Thoracic aorta (tissue), 2 donors: ENCODE data around the gene GNAL. TPM values are rescaled to one million over a fixed set of nuclear protein-coding genes. Genes with fewer than 3 reads are reported as not detected.

Source experiments
- ATAC-seq: fragments of 150-250 bp; one replicate; pipeline ENCODE4 v1.8.0; 2017; ENCODE audit warnings: low read depth; ENCODE audit not compliant: insufficient number of reproducible peaks, low FRiP score
- DNase-seq: peaks from one replicate; pipeline ENCODE4 v3.0.0-alpha.2; 2020; ENCODE audit warnings: low spot score
- H3K27ac ChIP-seq, 2 donors: fragments of 200-600 bp; sonication (generic); 1 replicate in 1 of 2; 2 replicates in 1 of 2; pipeline ENCODE4 v1.5.1; 2016; ENCODE audit warnings: mild to moderate bottlenecking in 2 of 2, moderate library complexity in 2 of 2
- H3K27me3 ChIP-seq: fragments of 200-600 bp; sonication (generic); replicated peaks from 2 replicates; pipeline ENCODE4 v1.6.0; 2016; ENCODE audit warnings: mild to moderate bottlenecking; ENCODE audit not compliant: insufficient read depth
- H3K36me3 ChIP-seq: fragments of 200-600 bp; sonication (generic); one replicate; pipeline ENCODE4 v1.5.1; 2016
- H3K4me1 ChIP-seq, 2 donors: fragments of 200-600 bp; sonication (generic); 1 replicate in 1 of 2; 2 replicates in 1 of 2; pipeline versions ENCODE4 v1.5.1 to v1.6.0; 2016; ENCODE audit warnings: low read depth in 2 of 2, mild to moderate bottlenecking in 1 of 2; ENCODE audit not compliant: control insufficient read depth in 1 of 2
- H3K4me3 ChIP-seq: fragments of 200-600 bp; sonication (generic); 2 replicates; pipeline ENCODE4 v1.5.1; 2016; ENCODE audit warnings: mild to moderate bottlenecking
- H3K9me3 ChIP-seq: fragments of 200-600 bp; sonication (generic); 2 replicates; pipeline ENCODE4 v1.5.1; 2016
- CTCF ChIP-seq: fragments of 200-600 bp; sonication (generic); IDR thresholded peaks from one replicate; pipeline ENCODE4 v1.5.1; 2019; ENCODE audit warnings: antibody characterized with exemption
- total RNA-seq, 2 donors: library from RNA; depleted of rRNA; stranded (reverse); fragments of >200 nt; gene quantifications; one replicate each; pipeline versions ENCODE4 v1.1.0 to v1.2.3, GENCODE V29; 2016

GNAL gene
- total RNA-seq, 2 donors from 2014 or later = 4.2 to 20.4 TPM

GRCh38 chr18:11925800-11926481, 236.9 kb downstream of the GNAL start:
- Histone ChIP-seq H3K4me1 (no peaks in the 10 kb centered on the region), H3K27ac (no peak overlapping the region), H3K27me3 (no peaks in the 10 kb centered on the region), H3K9me3 (no peaks in the 10 kb centered on the region), H3K4me3 (no peak overlapping the region), H3K36me3 (no peaks in the 10 kb centered on the region)
- TF ChIP-seq CTCF = no peak
- DNase-seq (no peak), ATAC-seq (no peak)

GRCh38 chr18:11927497-11927896, 238.4 kb downstream of the GNAL start:
- Histone ChIP-seq H3K4me3 (no peak overlapping the region), H3K4me1 (no peaks in the 10 kb centered on the region), H3K36me3 (no peaks in the 10 kb centered on the region), H3K27me3 (no peaks in the 10 kb centered on the region), H3K27ac (no peak overlapping the region), H3K9me3 (no peaks in the 10 kb centered on the region)
- no peak for TF ChIP-seq CTCF
- ATAC-seq (no peak), DNase-seq (no peak)

GRCh38 chr18:11932393-11932792, 243.3 kb downstream of the GNAL start:
- H3K27ac ChIP-seq = no peak overlapping the region
- no peak for TF ChIP-seq CTCF
- no peak overlapping the region for H3K4me3 ChIP-seq
- no peaks in the 10 kb centered on the region for H3K9me3 ChIP-seq
- no peaks in the 10 kb centered on the region for H3K27me3 ChIP-seq
- DNase-seq (no peak), ATAC-seq (no peak)
- no peaks in the 10 kb centered on the region for H3K36me3 ChIP-seq
- H3K4me1 ChIP-seq = no peaks in the 10 kb centered on the region

Other genes with a start within 250 kb of the GNAL start
- gene SLC35G4, start 79.7 kb upstream of the GNAL start, total RNA-seq = not detected
- 10 to 100 TPM; 41.8 to 59.8 TPM for gene CHMP1B, start 162.1 kb downstream of the GNAL start, total RNA-seq
- gene MPPE1, start 219.1 kb downstream of the GNAL start, total RNA-seq = 10 to 100 TPM; 22.3 to 40.5 TPM